Measurements from ENCODE around the gene RPTOR.

RPTOR gene

DNA sequence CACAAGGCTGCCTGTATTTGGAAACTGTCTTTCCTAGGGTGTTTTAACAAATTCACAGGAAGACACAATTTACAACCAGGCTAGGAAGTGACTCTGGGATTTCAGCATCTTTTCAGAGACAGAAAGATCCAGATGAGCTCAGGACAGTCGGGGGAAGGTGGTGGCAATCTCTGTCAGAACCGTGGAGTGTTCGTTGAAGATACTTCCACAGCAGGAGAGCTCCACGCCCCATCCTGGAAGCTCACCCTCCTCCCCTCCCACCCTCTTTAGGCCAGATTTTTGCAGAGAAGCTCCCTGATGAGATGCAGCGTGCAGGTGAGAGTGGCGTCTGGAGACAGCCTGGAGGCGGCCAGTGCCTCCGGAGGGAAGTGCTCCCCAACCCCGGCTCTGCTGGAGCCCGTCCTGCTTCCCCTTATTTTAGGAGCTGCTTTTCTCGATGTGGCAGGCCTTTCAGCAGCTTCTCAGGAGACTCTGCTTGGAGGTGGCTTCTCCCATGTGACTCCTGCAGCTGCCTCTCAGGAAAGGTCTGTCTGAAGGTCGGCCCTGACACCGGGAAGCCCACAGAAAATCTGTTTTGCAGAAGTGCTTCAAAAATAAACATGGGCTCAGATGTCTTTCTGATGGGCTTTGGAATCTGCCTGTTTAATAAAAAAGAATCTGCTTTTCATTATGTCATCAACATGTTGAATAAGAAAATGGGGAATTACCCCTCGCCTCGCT is 260.6 kb downstream of the RPTOR start (continued):
- TF ChIP-seq, protein P1, sequence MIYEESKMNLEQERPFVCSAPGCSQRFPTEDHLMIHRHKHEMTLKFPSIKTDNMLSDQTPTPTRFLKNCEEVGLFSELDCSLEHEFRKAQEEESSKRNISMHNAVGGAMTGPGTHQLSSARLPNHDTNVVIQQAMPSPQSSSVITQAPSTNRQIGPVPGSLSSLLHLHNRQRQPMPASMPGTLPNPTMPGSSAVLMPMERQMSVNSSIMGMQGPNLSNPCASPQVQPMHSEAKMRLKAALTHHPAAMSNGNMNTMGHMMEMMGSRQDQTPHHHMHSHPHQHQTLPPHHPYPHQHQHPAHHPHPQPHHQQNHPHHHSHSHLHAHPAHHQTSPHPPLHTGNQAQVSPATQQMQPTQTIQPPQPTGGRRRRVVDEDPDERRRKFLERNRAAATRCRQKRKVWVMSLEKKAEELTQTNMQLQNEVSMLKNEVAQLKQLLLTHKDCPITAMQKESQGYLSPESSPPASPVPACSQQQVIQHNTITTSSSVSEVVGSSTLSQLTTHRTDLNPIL (CRISPR knock-in tag; IDR thresholded peaks at IDR 0.05; ENCODE audit: low read depth), result no peak
- TF ChIP-seq BACH2 (CRISPR knock-in tag; IDR thresholded peaks at IDR 0.05; ENCODE audit: borderline replicate concordance), result no peak
- no peak for TF ChIP-seq ZNF565 (CRISPR knock-in tag; conservative IDR thresholded peaks at IDR 0.05; ENCODE audit: low read depth)
- TF ChIP-seq, protein P2, sequence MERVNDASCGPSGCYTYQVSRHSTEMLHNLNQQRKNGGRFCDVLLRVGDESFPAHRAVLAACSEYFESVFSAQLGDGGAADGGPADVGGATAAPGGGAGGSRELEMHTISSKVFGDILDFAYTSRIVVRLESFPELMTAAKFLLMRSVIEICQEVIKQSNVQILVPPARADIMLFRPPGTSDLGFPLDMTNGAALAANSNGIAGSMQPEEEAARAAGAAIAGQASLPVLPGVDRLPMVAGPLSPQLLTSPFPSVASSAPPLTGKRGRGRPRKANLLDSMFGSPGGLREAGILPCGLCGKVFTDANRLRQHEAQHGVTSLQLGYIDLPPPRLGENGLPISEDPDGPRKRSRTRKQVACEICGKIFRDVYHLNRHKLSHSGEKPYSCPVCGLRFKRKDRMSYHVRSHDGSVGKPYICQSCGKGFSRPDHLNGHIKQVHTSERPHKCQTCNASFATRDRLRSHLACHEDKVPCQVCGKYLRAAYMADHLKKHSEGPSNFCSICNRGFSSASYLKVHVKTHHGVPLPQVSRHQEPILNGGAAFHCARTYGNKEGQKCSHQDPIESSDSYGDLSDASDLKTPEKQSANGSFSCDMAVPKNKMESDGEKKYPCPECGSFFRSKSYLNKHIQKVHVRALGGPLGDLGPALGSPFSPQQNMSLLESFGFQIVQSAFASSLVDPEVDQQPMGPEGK (CRISPR knock-in tag; IDR thresholded peaks at IDR 0.05; ENCODE audit: borderline replicate concordance), result no peak

DNA sequence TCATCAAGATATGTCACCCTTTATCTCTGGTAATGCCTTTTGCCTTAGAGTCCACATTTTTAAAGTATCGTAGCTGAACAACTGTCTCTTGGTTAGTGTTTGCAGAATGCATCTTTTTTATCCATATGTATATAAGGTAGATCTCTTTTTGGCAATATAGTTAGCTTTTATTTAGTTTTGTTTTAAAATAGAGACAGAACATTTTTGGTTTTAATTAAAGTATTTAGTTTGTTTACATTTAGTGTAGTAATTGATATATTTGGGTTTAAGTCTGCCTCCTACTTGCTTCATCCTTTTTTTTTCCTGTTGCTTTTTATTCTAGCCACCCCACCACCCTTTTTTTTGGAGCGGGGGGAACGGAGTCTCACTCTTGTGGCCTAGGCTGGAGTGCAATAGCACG is 262.4 kb downstream of the RPTOR start:
- no peak for ATAC-seq
- TF ChIP-seq ZC3H10 (CRISPR knock-in tag; IDR thresholded peaks at IDR 0.05) (no peak), GLIS3 (CRISPR knock-in tag; IDR thresholded peaks at IDR 0.05) (no peak), CSDC2 (CRISPR knock-in tag; IDR thresholded peaks at IDR 0.05) (no peak), ESRRG (CRISPR knock-in tag; IDR thresholded peaks at IDR 0.05) (no peak), BACH2 (CRISPR knock-in tag; IDR thresholded peaks at IDR 0.05; ENCODE audit: borderline replicate concordance) (no peak), ZNF70 (CRISPR knock-in tag; IDR thresholded peaks at IDR 0.05) (no peak)
- TF ChIP-seq, protein P3, sequence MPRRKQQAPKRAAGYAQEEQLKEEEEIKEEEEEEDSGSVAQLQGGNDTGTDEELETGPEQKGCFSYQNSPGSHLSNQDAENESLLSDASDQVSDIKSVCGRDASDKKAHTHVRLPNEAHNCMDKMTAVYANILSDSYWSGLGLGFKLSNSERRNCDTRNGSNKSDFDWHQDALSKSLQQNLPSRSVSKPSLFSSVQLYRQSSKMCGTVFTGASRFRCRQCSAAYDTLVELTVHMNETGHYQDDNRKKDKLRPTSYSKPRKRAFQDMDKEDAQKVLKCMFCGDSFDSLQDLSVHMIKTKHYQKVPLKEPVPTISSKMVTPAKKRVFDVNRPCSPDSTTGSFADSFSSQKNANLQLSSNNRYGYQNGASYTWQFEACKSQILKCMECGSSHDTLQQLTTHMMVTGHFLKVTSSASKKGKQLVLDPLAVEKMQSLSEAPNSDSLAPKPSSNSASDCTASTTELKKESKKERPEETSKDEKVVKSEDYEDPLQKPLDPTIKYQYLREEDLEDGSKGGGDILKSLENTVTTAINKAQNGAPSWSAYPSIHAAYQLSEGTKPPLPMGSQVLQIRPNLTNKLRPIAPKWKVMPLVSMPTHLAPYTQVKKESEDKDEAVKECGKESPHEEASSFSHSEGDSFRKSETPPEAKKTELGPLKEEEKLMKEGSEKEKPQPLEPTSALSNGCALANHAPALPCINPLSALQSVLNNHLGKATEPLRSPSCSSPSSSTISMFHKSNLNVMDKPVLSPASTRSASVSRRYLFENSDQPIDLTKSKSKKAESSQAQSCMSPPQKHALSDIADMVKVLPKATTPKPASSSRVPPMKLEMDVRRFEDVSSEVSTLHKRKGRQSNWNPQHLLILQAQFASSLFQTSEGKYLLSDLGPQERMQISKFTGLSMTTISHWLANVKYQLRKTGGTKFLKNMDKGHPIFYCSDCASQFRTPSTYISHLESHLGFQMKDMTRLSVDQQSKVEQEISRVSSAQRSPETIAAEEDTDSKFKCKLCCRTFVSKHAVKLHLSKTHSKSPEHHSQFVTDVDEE (CRISPR knock-in tag; IDR thresholded peaks at IDR 0.05), result no peak
- TF ChIP-seq, protein P2 (CRISPR knock-in tag; IDR thresholded peaks at IDR 0.05; ENCODE audit: borderline replicate concordance), result no peak

DNA sequence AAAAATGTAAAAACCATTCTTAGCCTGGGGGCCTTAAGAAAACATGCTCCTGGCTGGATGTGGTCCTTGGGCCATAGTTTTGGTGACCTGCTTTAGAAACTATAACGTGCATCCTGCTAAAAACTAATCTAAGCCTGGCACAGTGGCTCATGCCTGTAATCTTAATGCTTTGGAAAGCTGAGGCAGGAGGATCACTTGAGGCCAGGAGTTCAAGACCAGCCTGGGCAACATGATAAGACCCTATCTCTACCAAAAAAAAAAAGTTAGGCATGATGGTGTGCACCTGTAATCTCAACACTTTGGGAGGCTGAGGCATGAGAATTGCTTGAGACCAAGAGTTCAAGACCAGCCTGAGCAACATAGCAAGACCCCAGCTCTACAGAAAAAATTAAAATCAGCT is 263.2 kb downstream of the RPTOR start:
- TF ChIP-seq ZNF565 (CRISPR knock-in tag; conservative IDR thresholded peaks at IDR 0.05; ENCODE audit: low read depth) (no peak), OSR1 (CRISPR knock-in tag; IDR thresholded peaks at IDR 0.05) (no peak), TCF4 (CRISPR knock-in tag; IDR thresholded peaks at IDR 0.05; ENCODE audit: borderline replicate concordance) (no peak), PPARA (CRISPR knock-in tag; IDR thresholded peaks at IDR 0.05; ENCODE audit: borderline replicate concordance) (no peak), TOX (CRISPR knock-in tag; IDR thresholded peaks at IDR 0.05; ENCODE audit: borderline replicate concordance) (no peak), BACH2 (CRISPR knock-in tag; IDR thresholded peaks at IDR 0.05; ENCODE audit: borderline replicate concordance) (no peak), CSDC2 (CRISPR knock-in tag; IDR thresholded peaks at IDR 0.05) (no peak), GLIS3 (CRISPR knock-in tag; IDR thresholded peaks at IDR 0.05) (no peak), ZNF70 (CRISPR knock-in tag; IDR thresholded peaks at IDR 0.05) (no peak)
- TF ChIP-seq, protein P3 (CRISPR knock-in tag; IDR thresholded peaks at IDR 0.05), result no peak
- TF ChIP-seq, protein P1 (CRISPR knock-in tag; IDR thresholded peaks at IDR 0.05; ENCODE audit: low read depth), result no peak
- TF ChIP-seq, protein P4, sequence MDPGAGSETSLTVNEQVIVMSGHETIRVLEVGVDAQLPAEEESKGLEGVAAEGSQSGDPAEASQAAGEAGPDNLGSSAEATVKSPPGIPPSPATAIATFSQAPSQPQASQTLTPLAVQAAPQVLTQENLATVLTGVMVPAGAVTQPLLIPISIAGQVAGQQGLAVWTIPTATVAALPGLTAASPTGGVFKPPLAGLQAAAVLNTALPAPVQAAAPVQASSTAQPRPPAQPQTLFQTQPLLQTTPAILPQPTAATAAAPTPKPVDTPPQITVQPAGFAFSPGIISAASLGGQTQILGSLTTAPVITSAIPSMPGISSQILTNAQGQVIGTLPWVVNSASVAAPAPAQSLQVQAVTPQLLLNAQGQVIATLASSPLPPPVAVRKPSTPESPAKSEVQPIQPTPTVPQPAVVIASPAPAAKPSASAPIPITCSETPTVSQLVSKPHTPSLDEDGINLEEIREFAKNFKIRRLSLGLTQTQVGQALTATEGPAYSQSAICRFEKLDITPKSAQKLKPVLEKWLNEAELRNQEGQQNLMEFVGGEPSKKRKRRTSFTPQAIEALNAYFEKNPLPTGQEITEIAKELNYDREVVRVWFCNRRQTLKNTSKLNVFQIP (CRISPR knock-in tag; IDR thresholded peaks at IDR 0.05; ENCODE audit: borderline replicate concordance, low read depth), result no peak
- ATAC-seq, result no peak

Measured in SK-N-SH treated with all-trans-retinoic acid at 6 μM for 48 hours (cell line).